Measurements from ENCODE around the gene SPATA33.

The SPATA33 gene

GRCh38 chr16:89711601-89712273, 54.1 kb downstream of the SPATA33 start:
- DNase-seq = peak; percentile 58

- no peak for DNase-seq
Observed at GRCh38 chr16:89712274-89712781, 54.7 kb downstream of the SPATA33 start.

GRCh38 chr16:89716493-89716892, 58.9 kb downstream of the SPATA33 start:
- no peak for DNase-seq

GRCh38 chr16:89716916-89717687, 59.5 kb downstream of the SPATA33 start:
- no peak for DNase-seq

- no peak for DNase-seq
Observed at GRCh38 chr16:89717688-89718505, 60.3 kb downstream of the SPATA33 start.

Data from activated T-cell treated with anti-CD3 and anti-CD28 coated beads for 4 hours (primary cell).